GM12872 (cell line): ENCODE data around the gene FXYD6.

Experiments
- CTCF ChIP-seq: IDR thresholded peaks from 3 replicates; pipeline ENCODE4 v1.5.1; 2011; ENCODE audit warnings: low read depth, mild to moderate bottlenecking, low read length, moderate library complexity; ENCODE audit not compliant: insufficient read depth

FXYD6 gene

GRCh38 chr11:117816151-117816741 is 60.2 kb downstream of the FXYD6 start:
- no peak for TF ChIP-seq CTCF

- TF ChIP-seq CTCF = no peak
Measured at GRCh38 chr11:117815262-117815803, 61.1 kb downstream of the FXYD6 start.

- no peak for TF ChIP-seq CTCF
Measured at GRCh38 chr11:117814766-117815261, 61.6 kb downstream of the FXYD6 start.

- no peak for TF ChIP-seq CTCF
Measured at GRCh38 chr11:117814204-117814765, 62.2 kb downstream of the FXYD6 start.

- peak; percentile 46; the same call in 2 of the 3 replicates for TF ChIP-seq CTCF
Measured at GRCh38 chr11:117809236-117810055, 67.0 kb downstream of the FXYD6 start.

GRCh38 chr11:117808784-117809183 is 67.7 kb downstream of the FXYD6 start:
- TF ChIP-seq CTCF = no peak

- peak; percentile 90 for TF ChIP-seq CTCF
Measured at GRCh38 chr11:117807482-117808327, 68.8 kb downstream of the FXYD6 start.
